Uterus (tissue), 4 donors: ENCODE data around the gene PITX2. TPM values are rescaled to one million over a fixed set of nuclear protein-coding genes. Genes with fewer than 3 reads are reported as not detected.

ENCODE experiments used
- DNase-seq, 2 donors: peaks; one replicate each; pipeline ENCODE4 v3.0.0-alpha.2; 2019 to 2020
- H3K27ac ChIP-seq, 2 donors: fragments of 200-600 bp; sonication (generic); 1 replicate in 1 of 2; 2 replicates in 1 of 2; pipeline ENCODE4 v1.5.1; 2016 to 2018
- H3K27me3 ChIP-seq, 2 donors: fragments of 200-600 bp; sonication (generic); one replicate each; pipeline ENCODE4 v1.5.1; 2018 to 2019; ENCODE audit warnings: control low read depth in 1 of 2
- H3K36me3 ChIP-seq, 2 donors: fragments of 200-600 bp; sonication (generic); one replicate each; pipeline ENCODE4 v1.5.1; 2019; ENCODE audit warnings: control low read depth in 1 of 2
- H3K4me1 ChIP-seq, 2 donors: fragments of 200-600 bp; sonication (generic); one replicate each; pipeline ENCODE4 v1.5.1; 2018 to 2019; ENCODE audit warnings: control low read depth in 1 of 2
- H3K4me3 ChIP-seq, 2 donors: fragments of 200-600 bp; sonication (generic); 1 replicate in 1 of 2; 2 replicates in 1 of 2; pipeline ENCODE4 v1.5.1; 2018 to 2019; ENCODE audit warnings: mild to moderate bottlenecking in 1 of 2
- H3K9me3 ChIP-seq, 2 donors: fragments of 200-600 bp; sonication (generic); one replicate each; pipeline ENCODE4 v1.5.1; 2019; ENCODE audit warnings: control low read depth in 1 of 2
- CTCF ChIP-seq, 4 experiments: fragments of 200-600 bp in 2 of 4; fragments of 450-650 bp in 2 of 4; sonication (generic) in 2 of 4; IDR thresholded peaks; one replicate each; pipeline ENCODE4 v1.5.1; 2016 to 2019; ENCODE audit warnings: antibody characterized with exemption in 4 of 4, mild to moderate bottlenecking in 2 of 4, moderate library complexity in 1 of 4
- POLR2A ChIP-seq, 2 donors: fragments of 450-650 bp; IDR thresholded peaks; one replicate each; pipeline ENCODE4 v1.6.1; 2016; ENCODE audit warnings: antibody characterized with exemption in 2 of 2, mild to moderate bottlenecking in 1 of 2, moderate library complexity in 1 of 2
- intact Hi-C: fragments of 100-400 bp; cut with DNase I; formaldehyde crosslinking; loops from one replicate; pipeline ENCODE4 v1.15.1; 2023; ENCODE audit warnings: low total_unique reads
- total RNA-seq, 4 donors: library from RNA; depleted of rRNA in 3 of 4; stranded (reverse); fragments of >200 nt in 3 of 4; gene quantifications; one replicate each; pipeline versions ENCODE4 v1.1.0 to v1.2.4, GENCODE V29; 2014 to 2023
- donor health status: DM: yes; HTN: yes; CAD: no.

PITX2 gene
- total RNA-seq, 4 donors from 2014 or later: 0.14 TPM; not detected in 3

DNA sequence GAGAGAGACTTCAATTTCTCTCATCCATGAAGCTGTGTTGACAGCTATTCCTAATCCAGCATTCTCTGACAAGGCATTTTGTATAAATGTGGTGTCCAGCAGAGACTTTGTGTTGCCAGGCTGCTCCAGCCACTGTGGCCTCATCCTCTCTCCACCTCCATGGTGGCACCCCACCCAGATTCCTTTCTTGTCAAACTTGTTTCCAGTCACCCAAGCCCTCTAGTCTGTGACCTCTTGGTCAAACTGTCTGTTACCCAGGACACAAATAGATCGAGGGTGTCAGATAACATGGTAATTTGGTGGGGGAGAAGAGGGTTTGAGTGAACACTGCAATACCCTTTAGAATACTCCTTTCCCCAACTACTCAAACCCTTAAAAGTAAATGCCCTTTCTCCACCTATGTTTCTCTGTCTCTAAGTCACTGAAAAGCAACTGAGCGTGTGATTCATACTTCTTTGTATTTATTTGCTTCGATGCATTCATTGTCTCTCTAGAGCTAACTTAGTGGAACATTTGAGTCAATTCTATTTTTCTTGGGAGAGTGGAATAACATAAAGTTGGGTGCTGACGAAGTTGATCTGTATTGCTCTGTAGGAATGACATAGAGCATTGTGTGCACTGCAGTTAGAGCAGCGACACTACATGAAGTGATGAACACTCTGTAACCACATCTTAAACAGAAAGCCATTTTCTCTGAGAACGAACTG, 13.7 kb downstream of the PITX2 start:
- H3K27me3 ChIP-seq: peaks cover 0 to 63% of the 10 kb centered on the region in 2 donors
- TF ChIP-seq POLR2A (IDR thresholded peaks at IDR 0.05) (no peak), CTCF (IDR thresholded peaks at IDR 0.05) (no peak)
- H3K36me3 ChIP-seq: no peaks in the 10 kb centered on the region
- intact Hi-C loops: no loop called here
- H3K27ac ChIP-seq: no peak overlapping the region
- DNase-seq: no peak
- H3K4me1 ChIP-seq: no peaks in the 10 kb centered on the region
- H3K4me3 ChIP-seq: no peak overlapping the region
- no peaks in the 10 kb centered on the region for H3K9me3 ChIP-seq

GRCh38 chr4:110605077-110605476, 17.8 kb downstream of the PITX2 start:
- DNase-seq: no peak
- Histone ChIP-seq H3K36me3 (no peaks in the 10 kb centered on the region), H3K27ac (no peak overlapping the region), H3K4me1 (no peaks in the 10 kb centered on the region), H3K27me3 (peaks cover 0 to 28% of the 10 kb centered on the region in 2 donors), H3K9me3 (no peaks in the 10 kb centered on the region), H3K4me3 (no peak overlapping the region)
- intact Hi-C loops: no loop called here
- TF ChIP-seq CTCF (IDR thresholded peaks at IDR 0.05): no peak
- TF ChIP-seq POLR2A (IDR thresholded peaks at IDR 0.05): no peak

DNA sequence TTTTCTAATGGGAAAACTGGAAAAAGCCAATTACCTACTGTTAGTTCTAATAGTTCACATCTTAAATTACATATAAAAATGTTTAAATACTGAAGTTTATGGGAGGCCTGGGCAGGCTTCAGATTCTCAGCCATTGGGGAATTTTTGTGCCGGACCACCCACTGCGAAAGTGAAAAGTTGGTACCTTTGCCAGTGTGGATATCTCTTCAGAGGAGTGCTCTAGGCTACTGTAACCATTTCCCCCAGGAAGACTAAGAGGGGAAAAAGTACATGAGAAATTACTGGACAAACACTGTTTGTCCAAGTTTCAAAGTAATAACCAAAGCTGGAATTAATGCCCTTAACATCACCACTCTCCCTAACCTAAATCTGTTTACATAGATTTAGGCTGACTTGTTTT, 20.8 kb downstream of the PITX2 start:
- no peak for DNase-seq
- no peaks in the 10 kb centered on the region for H3K9me3 ChIP-seq

DNA sequence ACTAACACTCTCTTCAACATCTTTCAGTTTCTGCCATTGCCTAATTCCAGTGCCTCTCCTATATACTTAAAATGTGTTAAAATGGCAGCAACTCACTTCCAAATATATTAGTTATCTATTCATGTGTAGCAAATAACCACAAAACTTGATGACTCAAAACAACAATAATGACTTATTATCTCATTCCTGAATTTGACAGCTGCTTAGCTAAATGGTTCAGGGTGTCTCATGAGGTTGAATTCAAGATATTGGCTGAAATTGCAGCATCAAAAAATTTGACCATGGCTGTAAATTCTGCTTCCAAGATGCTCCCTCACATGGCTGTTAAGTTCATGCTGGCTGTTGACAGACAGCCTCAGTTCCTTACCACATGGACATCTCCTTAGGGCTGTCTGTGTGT, 25.3 kb downstream of the PITX2 start:
- Histone ChIP-seq H3K36me3 (no peaks in the 10 kb centered on the region), H3K4me3 (no peak overlapping the region), H3K27me3 (peaks cover 0 to 4% of the 10 kb centered on the region in 2 donors), H3K9me3 (no peaks in the 10 kb centered on the region), H3K27ac (no peak overlapping the region), H3K4me1 (no peaks in the 10 kb centered on the region)
- no peak for DNase-seq
- intact Hi-C loops: no loop called here
- TF ChIP-seq CTCF (IDR thresholded peaks at IDR 0.05): no peak
- TF ChIP-seq POLR2A (IDR thresholded peaks at IDR 0.05): no peak

More for the DNA sequence above, 20.8 kb downstream of the PITX2 start:
- no peak overlapping the region for H3K4me3 ChIP-seq
- intact Hi-C loops: no loop called here
- no peaks in the 10 kb centered on the region for H3K36me3 ChIP-seq
- no peaks in the 10 kb centered on the region for H3K4me1 ChIP-seq
- H3K27ac ChIP-seq: no peak overlapping the region
- TF ChIP-seq POLR2A (IDR thresholded peaks at IDR 0.05) (no peak), CTCF (IDR thresholded peaks at IDR 0.05) (no peak)
- peaks cover 0 to 7% of the 10 kb centered on the region in 2 donors for H3K27me3 ChIP-seq

DNA sequence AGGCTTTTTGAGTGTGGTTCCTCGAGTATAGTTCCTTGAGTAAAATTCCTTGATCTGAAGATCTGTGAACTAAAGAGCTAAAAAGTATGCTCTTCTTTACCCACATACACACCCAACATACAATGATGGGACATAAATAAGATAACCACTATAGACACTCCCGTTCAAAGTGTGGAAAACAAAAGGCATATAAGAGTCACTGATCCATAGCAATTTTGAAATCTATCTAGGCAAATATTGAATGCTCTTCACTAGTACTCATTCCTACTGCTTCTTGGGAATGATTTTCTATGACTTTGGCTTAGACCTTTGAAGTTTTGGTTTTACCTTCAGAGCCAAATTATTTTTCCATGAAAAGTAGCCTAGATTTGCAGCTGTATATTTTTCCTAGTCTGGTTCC, 26.4 kb downstream of the PITX2 start:
- no peak for TF ChIP-seq CTCF (IDR thresholded peaks at IDR 0.05)

More for the DNA sequence above, 26.4 kb downstream of the PITX2 start:
- Histone ChIP-seq H3K9me3 (no peaks in the 10 kb centered on the region), H3K27ac (no peak overlapping the region), H3K36me3 (no peaks in the 10 kb centered on the region), H3K4me1 (no peaks in the 10 kb centered on the region), H3K4me3 (no peak overlapping the region), H3K27me3 (peaks cover 0 to 4% of the 10 kb centered on the region in 2 donors)
- DNase-seq: no peak
- intact Hi-C loops: no loop called here
